Anterior cingulate cortex (tissue), 58 donors: ENCODE data around the gene SOX3.

Source experiments
- DNase-seq, 58 donors: peaks; one replicate each; lab custom pipeline; 2025; lab: John Stamatoyannopoulos, UW

Gene SOX3

GRCh38 chrX:140501321-140501720 lies 3.5 kb downstream of the SOX3 start:
- no peak for DNase-seq

- DNase-seq = no peak
Measured at GRCh38 chrX:140500441-140500840, 4.4 kb downstream of the SOX3 start.

GRCh38 chrX:140495739-140496138 lies 9.1 kb downstream of the SOX3 start:
- no peak for DNase-seq

- no peak for DNase-seq
Measured at GRCh38 chrX:140492066-140492994, 12.5 kb downstream of the SOX3 start.

- no peak for DNase-seq
Measured at GRCh38 chrX:140480765-140481164, 24.1 kb downstream of the SOX3 start.

GRCh38 chrX:140477987-140478386 lies 26.9 kb downstream of the SOX3 start:
- no peak for DNase-seq

GRCh38 chrX:140475025-140475424 lies 29.8 kb downstream of the SOX3 start:
- DNase-seq = no peak

GRCh38 chrX:140467211-140467610 lies 37.7 kb downstream of the SOX3 start:
- DNase-seq = no peak
